Stomach (tissue), 9 donors: ENCODE results near the gene IFNB1. TPM values are rescaled to one million over a fixed set of nuclear protein-coding genes. Genes with fewer than 3 reads are reported as not detected.

Source experiments
- DNase-seq, 2 donors: peaks; one replicate each; pipeline versions ENCODE4 v3.0.0 to v3.0.0-alpha.2; 2013 to 2019
- H3K27ac ChIP-seq, 5 donors: fragments of 200-600 bp in 4 of 5; sonication (generic) in 4 of 5; one replicate each; pipeline ENCODE4 v1.5.1; 2013 to 2019; ENCODE audit warnings: mild to moderate bottlenecking in 1 of 5, moderate library complexity in 1 of 5
- H3K27me3 ChIP-seq, 3 donors: fragments of 200-600 bp; sonication (generic); one replicate each; pipeline ENCODE4 v1.5.1; 2017 to 2019; ENCODE audit warnings: mixed run types in 1 of 3
- H3K36me3 ChIP-seq, 4 donors: fragments of 200-600 bp; sonication (generic); 1 replicate in 3 of 4; 2 replicates in 1 of 4; pipeline ENCODE4 v1.5.1; 2016 to 2019
- H3K4me1 ChIP-seq, 4 donors: fragments of 200-600 bp; sonication (generic); one replicate each; pipeline ENCODE4 v1.5.1; 2016 to 2019
- H3K4me3 ChIP-seq, 4 donors: fragments of 200-600 bp; sonication (generic) in 3 of 4; one replicate each; pipeline ENCODE4 v1.5.1; 2016 to 2019; ENCODE audit warnings: mild to moderate bottlenecking in 1 of 4
- H3K9me3 ChIP-seq, 4 donors: fragments of 200-600 bp; sonication (generic); one replicate each; pipeline ENCODE4 v1.5.1; 2016 to 2019
- EP300 ChIP-seq: sonication (generic); formaldehyde crosslinking; IDR thresholded peaks from one replicate; pipeline ENCODE4 v1.6.1; 2017; ENCODE audit warnings: antibody characterized with exemption
- POLR2A ChIP-seq, 4 donors: fragments of 450-650 bp; IDR thresholded peaks; one replicate each; pipeline ENCODE4 v1.6.1; 2016; ENCODE audit warnings: antibody characterized with exemption in 4 of 4, control low read depth in 2 of 4, mild to moderate bottlenecking in 1 of 4, moderate library complexity in 1 of 4
- POLR2AphosphoS5 ChIP-seq, 3 donors: sonication (generic); formaldehyde crosslinking; IDR thresholded peaks; one replicate each; pipeline ENCODE4 v1.6.1; 2016; ENCODE audit warnings: antibody characterized with exemption in 3 of 3
- WGBS, 5 donors: extraction: QIAGEN DNeasy Blood & Tissue Kit in 3 of 5; methylation state at CpG; one replicate each; pipeline versions ENCODE4 v1.1.5 to v1.1.7; 2013 to 2018; 5-methylcytosine and 5-hydroxymethylcytosine counted together
- intact Hi-C: fragments of 100-400 bp; cut with DNase I; formaldehyde crosslinking; loops from one replicate; pipeline ENCODE4 v1.15.1; 2023; ENCODE audit warnings: low total_unique reads
- polyA plus RNA-seq, 3 donors: library from polyadenylated mRNA; stranded (reverse); fragments of 200-250 nt; gene quantifications; one replicate each; pipeline ENCODE4 v1.2.3, GENCODE V29; 2013
- total RNA-seq, 5 donors: library from RNA; depleted of rRNA; stranded (reverse); fragments of >200 nt; gene quantifications; one replicate each; pipeline versions ENCODE4 v1.1.0 to v1.2.3, GENCODE V29; 2014 to 2016
- TF ChIP-seq, protein P1 (sequence below), 7 experiments: fragments of 450-650 bp in 4 of 7; fragments of 200-600 bp in 3 of 7; sonication (generic) in 3 of 7; IDR thresholded peaks; one replicate each; pipeline ENCODE4 v1.5.1; 2016 to 2019; ENCODE audit warnings: antibody characterized with exemption in 7 of 7, control low read depth in 2 of 7, mild to moderate bottlenecking in 1 of 7
- donor health status: healthy with polysubstance abuse.
- donor health status: Bipolar disorder and iron deficiency.
- donor health status: healthy.

IFNB1 gene
- total and polyA plus RNA-seq, 8 donors, result not detected

DNA sequence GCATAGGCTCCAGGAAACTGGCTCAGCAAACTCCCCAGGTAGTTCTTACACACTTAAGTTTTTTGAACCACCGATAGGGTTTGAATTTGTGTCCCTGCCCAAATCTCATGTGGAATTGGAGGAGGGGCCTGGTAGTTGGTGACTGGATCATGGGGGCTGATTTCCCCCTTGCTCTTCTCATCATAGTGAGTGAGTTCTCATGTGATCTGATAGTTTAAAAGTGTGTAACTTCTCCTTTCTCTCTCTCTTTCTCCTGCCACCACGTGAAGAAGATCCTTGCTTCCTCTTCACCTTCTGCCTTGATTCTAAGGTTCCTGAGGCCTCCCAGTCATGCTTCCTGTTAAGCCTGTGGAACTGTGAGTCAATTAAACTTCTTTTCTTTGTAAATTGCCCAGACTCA, 23.9 kb downstream of the IFNB1 start:
- H3K9me3 ChIP-seq, result no peaks in the 10 kb centered on the region
- H3K36me3 ChIP-seq, result no peaks in the 10 kb centered on the region
- no peak overlapping the region for H3K4me3 ChIP-seq
- no peaks in the 10 kb centered on the region for H3K27me3 ChIP-seq
- DNase-seq, result no peak
- 42 to 62% (median 51%) methylated on average over 2 of the region's 2 CpGs for WGBS, 5 donors
- H3K27ac ChIP-seq, result no peak overlapping the region
- TF ChIP-seq POLR2A (IDR thresholded peaks at IDR 0.05) (no peak), POLR2AphosphoS5 (IDR thresholded peaks at IDR 0.05) (no peak), EP300 (no peak)
- TF ChIP-seq, protein P1, sequence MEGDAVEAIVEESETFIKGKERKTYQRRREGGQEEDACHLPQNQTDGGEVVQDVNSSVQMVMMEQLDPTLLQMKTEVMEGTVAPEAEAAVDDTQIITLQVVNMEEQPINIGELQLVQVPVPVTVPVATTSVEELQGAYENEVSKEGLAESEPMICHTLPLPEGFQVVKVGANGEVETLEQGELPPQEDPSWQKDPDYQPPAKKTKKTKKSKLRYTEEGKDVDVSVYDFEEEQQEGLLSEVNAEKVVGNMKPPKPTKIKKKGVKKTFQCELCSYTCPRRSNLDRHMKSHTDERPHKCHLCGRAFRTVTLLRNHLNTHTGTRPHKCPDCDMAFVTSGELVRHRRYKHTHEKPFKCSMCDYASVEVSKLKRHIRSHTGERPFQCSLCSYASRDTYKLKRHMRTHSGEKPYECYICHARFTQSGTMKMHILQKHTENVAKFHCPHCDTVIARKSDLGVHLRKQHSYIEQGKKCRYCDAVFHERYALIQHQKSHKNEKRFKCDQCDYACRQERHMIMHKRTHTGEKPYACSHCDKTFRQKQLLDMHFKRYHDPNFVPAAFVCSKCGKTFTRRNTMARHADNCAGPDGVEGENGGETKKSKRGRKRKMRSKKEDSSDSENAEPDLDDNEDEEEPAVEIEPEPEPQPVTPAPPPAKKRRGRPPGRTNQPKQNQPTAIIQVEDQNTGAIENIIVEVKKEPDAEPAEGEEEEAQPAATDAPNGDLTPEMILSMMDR (IDR thresholded peaks at IDR 0.05), result no peak
- intact Hi-C loops, result no loop called here
- H3K4me1 ChIP-seq, result no peaks in the 10 kb centered on the region

DNA sequence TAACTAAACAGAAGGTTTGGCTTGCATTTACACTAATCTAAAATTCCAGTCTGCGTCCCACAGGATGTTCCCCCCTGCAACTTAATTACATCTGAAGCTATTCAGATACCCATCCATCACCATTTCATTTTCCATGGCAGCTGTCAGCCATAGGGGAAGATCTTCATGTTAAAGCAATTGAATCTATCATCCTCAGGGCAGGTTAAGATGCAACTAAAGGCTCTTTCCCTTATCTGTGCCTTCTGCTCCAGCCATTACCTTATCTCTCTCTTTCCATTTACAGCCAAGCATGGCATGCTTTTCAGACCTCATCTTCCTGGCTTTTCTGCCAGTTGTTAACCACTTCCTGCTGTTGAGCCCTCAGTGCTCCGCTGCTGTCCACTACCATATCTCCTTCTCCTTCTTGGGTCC, 30.5 kb downstream of the IFNB1 start:
- no peaks in the 10 kb centered on the region for H3K9me3 ChIP-seq
- H3K27ac ChIP-seq, result no peak overlapping the region
- intact Hi-C loops, result no loop called here
- TF ChIP-seq EP300 (no peak), POLR2A (IDR thresholded peaks at IDR 0.05) (no peak), POLR2AphosphoS5 (IDR thresholded peaks at IDR 0.05) (no peak)
- TF ChIP-seq, protein P1 (IDR thresholded peaks at IDR 0.05), result no peak
- no peak overlapping the region for H3K4me3 ChIP-seq
- no peak for DNase-seq
- no peaks in the 10 kb centered on the region for H3K27me3 ChIP-seq
- no peaks in the 10 kb centered on the region for H3K36me3 ChIP-seq
- 70 to 78% (median 72%) methylated on average over 2 of the region's 2 CpGs for WGBS, 5 donors
- H3K4me1 ChIP-seq, result no peaks in the 10 kb centered on the region

DNA sequence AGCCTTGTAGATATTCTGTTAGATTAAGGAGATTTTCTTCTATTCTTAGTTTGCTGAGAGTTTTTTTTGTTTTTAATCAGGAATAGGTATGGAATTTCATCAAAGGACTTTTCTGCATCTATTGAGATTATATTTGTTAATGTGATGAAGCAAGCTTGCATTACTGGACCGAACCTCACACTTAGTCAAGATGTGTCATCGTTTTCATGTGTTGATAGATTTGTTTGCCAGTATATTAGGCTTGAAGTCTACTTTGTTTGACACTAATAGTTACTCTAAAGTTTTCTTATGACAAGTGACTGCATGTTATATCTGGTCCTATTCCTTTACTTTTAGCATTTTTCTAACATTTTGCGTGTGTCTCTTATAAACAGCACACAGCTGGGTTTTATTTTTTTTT, 33.9 kb downstream of the IFNB1 start:
- no peak overlapping the region for H3K27ac ChIP-seq
- H3K36me3 ChIP-seq, result no peaks in the 10 kb centered on the region
- H3K4me3 ChIP-seq, result no peak overlapping the region
- intact Hi-C loops, result no loop called here
- TF ChIP-seq EP300, result no peak
- no peak for TF ChIP-seq POLR2A (IDR thresholded peaks at IDR 0.05)
- no peak for TF ChIP-seq POLR2AphosphoS5 (IDR thresholded peaks at IDR 0.05)
- TF ChIP-seq, protein P1 (IDR thresholded peaks at IDR 0.05), result no peak
- 67 to 93% (median 85%) methylated on average over 3 of the region's 3 CpGs for WGBS, 5 donors
- no peaks in the 10 kb centered on the region for H3K4me1 ChIP-seq
- H3K9me3 ChIP-seq, result no peaks in the 10 kb centered on the region
- DNase-seq, result no peak
- H3K27me3 ChIP-seq, result no peaks in the 10 kb centered on the region

DNA sequence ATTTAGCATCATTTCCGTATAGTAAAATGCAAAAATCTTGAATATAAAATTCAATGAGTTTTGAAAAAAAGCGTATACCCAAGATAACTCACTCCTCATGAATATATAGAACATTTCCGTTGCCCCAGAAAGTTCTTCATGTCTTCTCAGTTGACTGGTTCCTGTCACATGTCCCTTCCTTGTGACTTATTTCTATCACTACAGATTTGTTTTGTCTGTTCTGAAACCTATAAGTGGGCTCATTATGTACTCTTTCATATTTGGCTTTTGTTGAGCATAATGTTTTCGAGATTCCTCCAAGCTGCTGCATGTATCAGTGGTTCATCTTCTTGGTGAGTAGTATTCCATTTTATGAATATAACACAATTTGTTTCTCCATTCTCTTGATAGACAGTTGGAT, 35.3 kb downstream of the IFNB1 start:
- no peaks in the 10 kb centered on the region for H3K27me3 ChIP-seq
- no peaks in the 10 kb centered on the region for H3K4me1 ChIP-seq
- no peak for DNase-seq
- H3K4me3 ChIP-seq, result no peak overlapping the region
- H3K27ac ChIP-seq, result no peak overlapping the region
- no peaks in the 10 kb centered on the region for H3K36me3 ChIP-seq
- no peaks in the 10 kb centered on the region for H3K9me3 ChIP-seq
- intact Hi-C loops, result no loop called here
- WGBS, 5 donors, result 89 to 95% (median 94%) methylated on average over 4 of the region's 4 CpGs
- TF ChIP-seq POLR2AphosphoS5 (IDR thresholded peaks at IDR 0.05) (no peak), POLR2A (IDR thresholded peaks at IDR 0.05) (no peak), EP300 (no peak)
- TF ChIP-seq, protein P1 (IDR thresholded peaks at IDR 0.05), result no peak
